H9 (cell line): ENCODE results near the gene CHD9NB. TPM values are rescaled to one million over a fixed set of nuclear protein-coding genes. Genes with fewer than 3 reads are reported as not detected.

Experiments used
- DNase-seq: peaks from one replicate; pipeline ENCODE4 v3.0.0-alpha.2; 2017
- H2AFZ ChIP-seq: one replicate; pipeline ENCODE4 v1.6.1; 2013; ENCODE audit warnings: mild to moderate bottlenecking, low read length, control low read depth, moderate library complexity
- H2AK5ac ChIP-seq: 2 replicates; pipeline ENCODE4 v1.6.1; 2013; ENCODE audit warnings: low read length, control low read depth, mixed read lengths; ENCODE audit not compliant: insufficient read length
- H2BK120ac ChIP-seq: one replicate; pipeline ENCODE4 v1.6.1; 2013; ENCODE audit warnings: low read depth, mild to moderate bottlenecking, low read length, control low read depth, inconsistent platforms; ENCODE audit not compliant: poor library complexity, severe bottlenecking
- H2BK12ac ChIP-seq: 2 replicates; pipeline ENCODE4 v1.6.1; 2013; ENCODE audit warnings: low read length, control low read depth, mixed read lengths, low read depth; ENCODE audit not compliant: insufficient read length
- H2BK15ac ChIP-seq: 2 replicates; pipeline ENCODE4 v1.6.1; 2013; ENCODE audit warnings: low read depth, low read length, control low read depth
- H2BK20ac ChIP-seq: one replicate; pipeline ENCODE4 v1.6.1; 2013; ENCODE audit warnings: low read depth, mild to moderate bottlenecking, low read length, control low read depth, inconsistent platforms; ENCODE audit not compliant: poor library complexity, severe bottlenecking
- H2BK5ac ChIP-seq: 2 replicates; pipeline ENCODE4 v1.6.1; 2013; ENCODE audit warnings: low read length, control low read depth, mixed read lengths; ENCODE audit not compliant: insufficient read length
- H3K14ac ChIP-seq: 2 replicates; pipeline ENCODE4 v1.6.1; 2013; ENCODE audit warnings: low read length, control low read depth; ENCODE audit not compliant: insufficient read depth
- H3K18ac ChIP-seq: 2 replicates; pipeline ENCODE4 v1.6.1; 2013; ENCODE audit warnings: low read depth, mild to moderate bottlenecking, mixed read lengths, low read length, control low read depth; ENCODE audit not compliant: insufficient read length
- H3K23ac ChIP-seq: 2 replicates; pipeline ENCODE4 v1.6.1; 2013; ENCODE audit warnings: low read length, control low read depth, mixed read lengths, low read depth; ENCODE audit not compliant: insufficient read length
- H3K23me2 ChIP-seq: 2 replicates; pipeline ENCODE4 v1.6.1; 2013; ENCODE audit warnings: low read depth, mild to moderate bottlenecking, mixed read lengths, low read length, control low read depth; ENCODE audit not compliant: insufficient read length, poor library complexity, severe bottlenecking
- H3K27ac ChIP-seq: 2 replicates; pipeline ENCODE4 v1.5.1; 2013; ENCODE audit warnings: low read length, control low read depth, mixed read lengths, low read depth; ENCODE audit not compliant: insufficient read length
- H3K27me3 ChIP-seq: 2 replicates; pipeline ENCODE4 v1.6.1; 2013; ENCODE audit warnings: low read length, control low read depth, inconsistent platforms; ENCODE audit not compliant: insufficient read depth
- H3K4ac ChIP-seq: 2 replicates; pipeline ENCODE4 v1.6.1; 2013; ENCODE audit warnings: low read depth, mild to moderate bottlenecking, control low read depth, inconsistent platforms, low read length, moderate library complexity
- H3K4me1 ChIP-seq: 2 replicates; pipeline ENCODE4 v1.6.1; 2013; ENCODE audit warnings: low read length, control low read depth, inconsistent platforms; ENCODE audit not compliant: insufficient read depth
- H3K4me2 ChIP-seq: 2 replicates; pipeline ENCODE4 v1.6.1; 2013; ENCODE audit warnings: low read length, control low read depth, mixed read lengths; ENCODE audit not compliant: insufficient read length, insufficient read depth
- H3K56ac ChIP-seq: 2 replicates; pipeline ENCODE4 v1.6.1; 2013; ENCODE audit warnings: low read depth, mild to moderate bottlenecking, mixed read lengths, low read length, control low read depth; ENCODE audit not compliant: insufficient read length
- H3K79me1 ChIP-seq: 2 replicates; pipeline ENCODE4 v1.6.1; 2013; ENCODE audit warnings: low read depth, mild to moderate bottlenecking, moderate library complexity, low read length, control low read depth, inconsistent platforms; ENCODE audit not compliant: insufficient read depth, poor library complexity, severe bottlenecking
- H3K79me2 ChIP-seq: 2 replicates; pipeline ENCODE4 v1.6.1; 2013; ENCODE audit warnings: low read length, control low read depth, inconsistent platforms; ENCODE audit not compliant: insufficient read depth
- H3K9ac ChIP-seq: 2 replicates; pipeline ENCODE4 v1.6.1; 2013; ENCODE audit warnings: low read length, control low read depth, mixed read lengths; ENCODE audit not compliant: insufficient read length; ENCODE audit errors: extremely low read depth
- H3K9me3 ChIP-seq: one replicate; pipeline ENCODE4 v1.6.1; 2013; ENCODE audit warnings: low read depth, low read length, inconsistent platforms; ENCODE audit not compliant: control insufficient read depth
- H3T11ph ChIP-seq: one replicate; pipeline ENCODE4 v1.6.1; 2013; ENCODE audit warnings: mild to moderate bottlenecking, low read length, control low read depth, inconsistent platforms
- H4K20me1 ChIP-seq: one replicate; pipeline ENCODE4 v1.6.1; 2013; ENCODE audit not compliant: control insufficient read depth, insufficient read length, insufficient read depth
- H4K5ac ChIP-seq: 2 replicates; pipeline ENCODE4 v1.6.1; 2013; ENCODE audit warnings: low read depth, mild to moderate bottlenecking, mixed read lengths, low read length, control low read depth; ENCODE audit not compliant: insufficient read length
- H4K8ac ChIP-seq: replicated peaks from 2 replicates; pipeline ENCODE4 v1.6.1; 2013; ENCODE audit warnings: low read length, control low read depth, mixed read lengths, low read depth; ENCODE audit not compliant: insufficient read length
- H4K91ac ChIP-seq: 2 replicates; pipeline ENCODE4 v1.6.1; 2013; ENCODE audit warnings: low read depth, mild to moderate bottlenecking, moderate library complexity, mixed read lengths, low read length, control low read depth; ENCODE audit not compliant: insufficient read length
- H3K27ac Mint-ChIP-seq, 3 experiments: 2 replicates in 2 of 3; 3 replicates in 1 of 3; pipeline ENCODE4 v1.8.0; 2020 to 2021; ENCODE audit warnings: mixed read lengths in 3 of 3, mild to moderate bottlenecking in 1 of 3, moderate library complexity in 1 of 3
- H3K27me3 Mint-ChIP-seq: 2 replicates; pipeline ENCODE4 v1.8.0; 2021; ENCODE audit warnings: low read depth, mild to moderate bottlenecking, moderate library complexity, mixed read lengths
- H3K36me3 Mint-ChIP-seq, 3 experiments: 2 replicates in 2 of 3; 3 replicates in 1 of 3; pipeline ENCODE4 v1.8.0; 2020 to 2021; ENCODE audit warnings: low read depth in 3 of 3, mixed read lengths in 3 of 3; ENCODE audit not compliant: insufficient read depth in 1 of 3
- H3K4me1 Mint-ChIP-seq, 2 experiments: 2 replicates each; pipeline ENCODE4 v1.8.0; 2020; ENCODE audit warnings: mixed read lengths in 2 of 2
- H3K4me3 Mint-ChIP-seq, 2 experiments: 2 replicates in 1 of 2; 3 replicates in 1 of 2; pipeline ENCODE4 v1.8.0; 2020 to 2021; ENCODE audit warnings: mild to moderate bottlenecking in 2 of 2, mixed read lengths in 2 of 2, moderate library complexity in 1 of 2
- H3K9me3 Mint-ChIP-seq, 2 experiments: 2 replicates in 1 of 2; 3 replicates in 1 of 2; pipeline ENCODE4 v1.8.0; 2020; ENCODE audit warnings: mild to moderate bottlenecking in 2 of 2, mixed read lengths in 2 of 2, moderate library complexity in 1 of 2
- WGBS: extraction: QIAGEN DNeasy Blood & Tissue Kit; methylation state at CpG from one replicate; pipeline ENCODE4 v1.1.7; 2013; ENCODE audit warnings: missing lambda C conversion rate, low lambda C conversion rate, mixed read lengths; ENCODE audit not compliant: insufficient read length; ENCODE audit errors: extremely low coverage; 5-methylcytosine and 5-hydroxymethylcytosine counted together
- total RNA-seq: library from RNA; stranded (reverse); gene quantifications from 2 replicates; pipeline ENCODE4 v1.2.1, GENCODE V29; 2021
- TF ChIP-seq, protein P1 (sequence below): fragments of 200-600 bp; sonication (generic); conservative IDR thresholded peaks from 3 replicates; pipeline ENCODE4 v1.8.0; 2021; ENCODE audit warnings: antibody characterized with exemption, mild to moderate bottlenecking

The CHD9NB gene
- total RNA-seq, 1 experiment from 2014 or later = 3.3 TPM

DNA sequence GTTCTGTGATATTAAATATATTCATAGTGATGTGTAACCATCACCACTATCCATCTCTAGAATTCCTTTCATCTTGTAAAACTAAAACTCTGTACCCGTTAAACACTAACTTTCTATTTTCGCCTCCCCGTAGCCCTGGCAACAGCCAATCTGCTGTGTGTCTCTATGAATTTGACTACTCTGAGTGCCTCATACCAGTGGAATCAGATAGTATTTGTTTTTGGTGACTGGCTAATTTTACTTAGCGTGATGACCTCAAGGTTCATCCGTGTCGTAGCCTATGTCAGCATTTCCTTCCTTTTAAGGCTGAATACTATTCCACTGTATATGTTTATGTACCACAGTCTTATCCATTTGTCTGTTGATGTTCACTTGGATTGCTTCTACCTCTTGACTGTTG lies 20.3 kb upstream of the CHD9NB start:
- Histone ChIP-seq H3K9me3 (no peaks in the 10 kb centered on the region), H3K79me2 (no peaks in the 10 kb centered on the region), H3K18ac (no peak overlapping the region), H2AK5ac (no peak overlapping the region), H3T11ph (no peak overlapping the region), H2BK5ac (no peak overlapping the region), H3K56ac (no peak overlapping the region), H3K23me2 (no peaks in the 10 kb centered on the region), H2BK12ac (no peak overlapping the region), H3K9ac (no peak overlapping the region), H3K4me2 (no peak overlapping the region), H3K27me3 (no peaks in the 10 kb centered on the region), H2BK120ac (no peak overlapping the region), H2AFZ (no peak overlapping the region), H3K14ac (no peak overlapping the region), H3K4ac (no peak overlapping the region), H4K5ac (no peak overlapping the region), H3K4me1 (no peaks in the 10 kb centered on the region), H4K8ac (no peak overlapping the region), H2BK20ac (no peak overlapping the region), H3K27ac (no peak overlapping the region), H4K20me1 (no peaks in the 10 kb centered on the region), H2BK15ac (no peak overlapping the region), H3K79me1 (no peaks in the 10 kb centered on the region), H4K91ac (no peak overlapping the region), H3K23ac (no peak overlapping the region)
- no peaks in the 10 kb centered on the region for H3K27me3 Mint-ChIP-seq
- peaks cover 16 to 20% of the 10 kb centered on the region in 2 experiments for H3K4me1 Mint-ChIP-seq
- H3K36me3 Mint-ChIP-seq = peaks cover 40 to 48% (median 42%) of the 10 kb centered on the region in 3 experiments
- no CpG with 5 or more reads among the region's 6 CpGs for WGBS
- H3K9me3 Mint-ChIP-seq = peaks cover 32 to 38% of the 10 kb centered on the region in 2 experiments
- TF ChIP-seq, protein P1, sequence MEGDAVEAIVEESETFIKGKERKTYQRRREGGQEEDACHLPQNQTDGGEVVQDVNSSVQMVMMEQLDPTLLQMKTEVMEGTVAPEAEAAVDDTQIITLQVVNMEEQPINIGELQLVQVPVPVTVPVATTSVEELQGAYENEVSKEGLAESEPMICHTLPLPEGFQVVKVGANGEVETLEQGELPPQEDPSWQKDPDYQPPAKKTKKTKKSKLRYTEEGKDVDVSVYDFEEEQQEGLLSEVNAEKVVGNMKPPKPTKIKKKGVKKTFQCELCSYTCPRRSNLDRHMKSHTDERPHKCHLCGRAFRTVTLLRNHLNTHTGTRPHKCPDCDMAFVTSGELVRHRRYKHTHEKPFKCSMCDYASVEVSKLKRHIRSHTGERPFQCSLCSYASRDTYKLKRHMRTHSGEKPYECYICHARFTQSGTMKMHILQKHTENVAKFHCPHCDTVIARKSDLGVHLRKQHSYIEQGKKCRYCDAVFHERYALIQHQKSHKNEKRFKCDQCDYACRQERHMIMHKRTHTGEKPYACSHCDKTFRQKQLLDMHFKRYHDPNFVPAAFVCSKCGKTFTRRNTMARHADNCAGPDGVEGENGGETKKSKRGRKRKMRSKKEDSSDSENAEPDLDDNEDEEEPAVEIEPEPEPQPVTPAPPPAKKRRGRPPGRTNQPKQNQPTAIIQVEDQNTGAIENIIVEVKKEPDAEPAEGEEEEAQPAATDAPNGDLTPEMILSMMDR = no peak
- no peak overlapping the region for H3K27ac Mint-ChIP-seq
- H3K4me3 Mint-ChIP-seq = no peak overlapping the region; a peak in 1 of 5 replicates
- no peak for DNase-seq
